Measurements from ENCODE around the gene CCDC116.
A peak's percentile ranks its signal among the peaks of the same experiment; 100 is the strongest.
"Not testable (repeated sequence)": the region's sequence is repeated elsewhere in the genome, so short reads cannot be mapped to it uniquely, and the experiment has no call there.

The CCDC116 gene, protein sequence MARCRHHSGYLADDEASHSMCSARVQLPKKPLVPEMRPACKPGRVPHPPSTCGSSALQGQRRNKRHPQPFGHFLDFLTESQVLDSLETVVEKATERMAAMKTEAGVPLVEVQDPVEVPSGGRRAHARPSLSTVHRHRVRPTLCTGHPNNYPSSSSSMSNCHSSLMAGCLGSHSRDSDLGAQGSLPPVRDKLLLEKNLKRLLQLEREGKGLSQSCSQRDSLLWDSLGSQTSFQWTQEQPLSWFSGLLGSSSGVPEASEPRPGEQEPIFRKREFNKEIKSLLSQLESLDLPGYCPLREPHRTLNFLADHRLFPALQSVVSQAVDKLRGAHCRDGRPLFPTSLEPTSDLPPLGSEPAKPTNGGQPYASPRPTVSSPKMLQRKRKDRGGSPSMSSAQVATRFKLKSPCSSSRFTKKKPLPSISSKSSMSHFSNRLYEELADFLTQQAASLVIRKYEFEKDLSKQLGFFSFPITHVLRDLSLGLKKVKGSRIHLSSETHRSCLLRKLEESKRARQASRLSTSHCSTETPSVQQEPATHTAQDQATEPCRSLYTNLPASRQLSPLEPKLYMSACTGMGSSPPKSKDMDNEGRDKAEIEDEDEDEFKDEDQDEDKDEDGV

DNA sequence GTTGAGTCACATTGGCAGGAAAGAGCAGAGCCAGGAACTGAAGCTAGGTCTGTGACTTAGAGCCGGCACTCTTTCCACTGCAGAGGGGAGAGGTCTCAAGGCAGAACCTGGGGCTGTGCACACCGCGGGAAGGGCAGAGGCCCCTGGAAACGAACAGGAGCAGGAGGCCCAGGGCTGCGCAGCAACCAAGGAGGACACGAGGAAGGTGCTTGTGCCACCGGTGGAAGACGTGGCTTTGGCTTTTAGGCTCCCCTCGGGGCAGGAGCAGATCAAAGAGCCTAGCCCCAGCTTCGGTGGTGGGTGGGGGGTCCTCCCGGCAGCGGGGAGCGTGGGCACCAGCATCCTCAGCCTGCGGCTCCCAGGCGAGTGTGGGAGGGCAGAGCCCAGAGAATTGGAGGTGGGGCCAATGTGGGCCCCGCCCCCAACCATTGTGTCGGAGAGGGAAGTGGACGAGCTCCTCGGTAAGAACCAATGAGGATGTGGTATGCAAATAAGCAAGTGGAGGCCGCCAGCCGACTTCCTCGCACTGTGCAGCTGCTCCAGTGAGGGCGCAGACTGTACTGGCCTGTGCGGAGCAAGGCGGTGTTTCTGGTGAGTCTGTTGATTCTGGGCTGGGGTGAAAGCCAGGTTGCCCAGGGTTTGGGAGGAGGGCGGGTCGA, at the start of gene CCDC116:
TSS of gene CCDC116 (plus strand) at position 524 of the 659 bp plus-strand sequence. CDS start 422 bp downstream, outside the sequence.
- DNase-seq (ENCODE audit: low spot score), result no peak

GRCh38 chr22:21582801-21583740, 49.5 kb upstream of the CCDC116 start:
- no peak for DNase-seq (ENCODE audit: low spot score)

GRCh38 chr22:21585389-21585788, 47.2 kb upstream of the CCDC116 start:
- no peak for DNase-seq (ENCODE audit: low spot score)

GRCh38 chr22:21587803-21588611, 44.6 kb upstream of the CCDC116 start:
- no peak for DNase-seq (ENCODE audit: low spot score)

DNA sequence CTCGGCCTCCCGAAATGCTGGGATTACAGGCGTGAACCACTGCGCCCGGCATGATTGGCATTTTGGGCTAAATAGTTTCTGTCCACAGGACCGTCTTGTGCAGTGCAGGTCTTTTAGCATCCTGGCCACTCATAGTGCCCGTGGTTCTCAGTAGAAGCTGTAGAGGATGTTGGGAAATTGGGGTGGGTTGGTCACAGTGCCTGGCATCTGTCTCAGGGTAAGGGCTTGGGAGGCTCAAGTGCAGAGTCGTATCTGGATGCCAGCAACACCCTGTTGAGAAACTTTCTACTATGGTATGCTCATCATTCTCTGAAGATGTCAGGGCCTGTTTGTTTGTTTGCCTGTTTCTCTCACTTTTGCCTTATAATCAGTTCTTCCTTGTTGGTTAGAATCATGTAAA, 43.2 kb upstream of the CCDC116 start:
- DNase-seq (ENCODE audit: low spot score), result no peak

DNA sequence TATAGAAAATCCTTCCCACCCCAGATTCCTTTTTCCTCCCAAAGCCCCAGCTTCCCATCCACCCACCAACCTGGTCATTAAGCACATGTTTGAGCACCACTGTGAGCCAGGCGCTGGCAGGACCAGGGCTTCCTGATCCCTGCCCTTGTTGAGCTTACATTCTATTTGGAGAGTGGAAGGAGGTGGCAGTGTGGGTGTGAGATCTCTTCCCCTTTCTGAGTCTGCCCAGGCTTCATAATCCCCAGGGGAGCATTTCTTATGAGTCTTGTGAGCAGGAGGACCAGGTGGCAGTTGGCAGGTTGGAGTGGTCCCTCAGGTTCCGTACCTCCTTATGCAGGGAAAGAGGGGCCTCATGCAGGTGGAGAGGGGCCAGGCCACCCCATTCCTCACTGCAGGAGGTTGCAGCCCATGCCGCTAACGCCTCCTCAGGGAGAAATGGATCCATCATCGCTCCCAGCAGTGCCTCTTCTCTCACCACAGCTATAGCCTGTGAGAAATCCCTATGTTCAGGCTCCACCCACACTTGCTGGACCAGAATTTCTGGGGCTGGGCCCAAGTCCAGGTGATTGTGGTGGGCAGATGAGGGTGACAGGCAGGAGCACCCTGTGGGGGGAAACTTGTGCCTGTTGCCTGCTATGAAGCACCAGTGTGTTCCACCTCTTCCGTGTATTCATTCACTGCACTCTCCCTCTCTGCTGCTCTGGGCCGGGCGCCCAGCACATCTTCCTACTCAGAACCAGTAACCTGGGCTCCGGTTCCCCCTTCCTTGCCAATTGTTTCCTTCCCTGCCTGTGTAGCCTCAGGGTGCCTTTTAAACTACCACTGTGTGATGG, 41.5 kb upstream of the CCDC116 start:
- no peak for DNase-seq (ENCODE audit: low spot score)

DNA sequence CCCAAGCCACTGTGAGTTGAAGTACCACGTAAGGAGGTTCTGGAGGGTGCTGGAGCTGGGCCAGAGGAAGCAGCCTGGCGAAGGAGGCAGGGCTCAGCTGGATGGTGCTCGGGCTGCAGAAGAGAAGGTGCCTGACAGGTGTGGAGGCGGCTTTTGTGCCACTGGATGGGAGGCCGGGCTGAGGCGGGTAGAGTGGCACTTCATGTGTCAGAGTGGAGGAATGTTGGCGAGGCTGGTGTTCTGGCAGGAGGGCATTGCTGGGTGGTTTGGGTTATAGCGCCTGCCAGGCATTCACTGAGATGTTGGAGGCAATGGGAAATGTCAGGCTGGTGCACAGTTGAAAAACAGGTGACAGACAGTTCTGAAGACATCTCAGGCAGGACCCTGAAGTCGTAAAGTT, 40.9 kb upstream of the CCDC116 start:
- DNase-seq (ENCODE audit: low spot score), result no peak

DNA sequence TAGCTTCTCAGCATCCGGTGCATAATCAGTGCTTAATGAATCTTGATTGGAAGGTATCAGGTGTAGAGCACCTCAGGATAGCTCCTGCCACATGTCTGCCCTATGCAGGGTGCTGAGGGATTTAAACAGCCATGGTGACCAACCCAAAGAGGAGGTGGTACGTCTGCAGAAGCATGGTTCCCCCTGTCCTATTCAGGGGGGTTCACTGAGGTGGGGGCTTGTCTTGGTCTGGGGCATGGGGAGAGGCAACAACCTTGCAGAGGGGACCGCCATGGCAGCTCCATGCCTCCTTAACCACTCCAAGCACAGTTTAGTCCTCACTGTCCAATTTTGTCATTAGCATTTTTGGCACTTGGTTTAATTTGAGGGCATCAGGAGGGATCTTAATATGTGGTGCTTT, 40.1 kb upstream of the CCDC116 start:
- DNase-seq (ENCODE audit: low spot score), result no peak

GRCh38 chr22:21593406-21594232, 38.9 kb upstream of the CCDC116 start:
- peak; percentile 41 for DNase-seq (ENCODE audit: low spot score)

- no peak for DNase-seq (ENCODE audit: low spot score)
These were observed 37.6 kb upstream of the CCDC116 start for GRCh38 chr22:21594865-21595452.

GRCh38 chr22:21596356-21597135, 36.0 kb upstream of the CCDC116 start:
- DNase-seq (ENCODE audit: low spot score), result not testable (repeated sequence)

DNA sequence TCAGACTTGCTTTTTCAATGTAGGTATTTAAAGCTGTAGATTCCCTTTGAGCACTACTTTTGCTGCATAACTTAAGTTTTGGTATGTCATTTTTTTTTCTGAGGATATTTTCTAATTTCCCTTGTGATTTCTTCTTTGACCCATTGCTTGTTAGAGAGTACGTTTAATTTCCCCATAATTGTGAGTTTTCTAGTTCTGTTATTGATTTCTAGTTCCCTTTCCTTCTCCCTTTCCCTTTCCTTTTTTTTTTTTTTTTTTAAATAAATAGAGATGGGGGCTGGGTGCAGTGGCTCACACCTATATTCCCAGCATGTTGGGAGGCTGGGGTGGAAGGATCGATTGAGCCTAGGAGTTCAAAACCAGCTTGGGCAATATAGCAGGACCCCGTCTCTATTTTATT, 34.3 kb upstream of the CCDC116 start:
- no peak for DNase-seq (ENCODE audit: low spot score)

DNA sequence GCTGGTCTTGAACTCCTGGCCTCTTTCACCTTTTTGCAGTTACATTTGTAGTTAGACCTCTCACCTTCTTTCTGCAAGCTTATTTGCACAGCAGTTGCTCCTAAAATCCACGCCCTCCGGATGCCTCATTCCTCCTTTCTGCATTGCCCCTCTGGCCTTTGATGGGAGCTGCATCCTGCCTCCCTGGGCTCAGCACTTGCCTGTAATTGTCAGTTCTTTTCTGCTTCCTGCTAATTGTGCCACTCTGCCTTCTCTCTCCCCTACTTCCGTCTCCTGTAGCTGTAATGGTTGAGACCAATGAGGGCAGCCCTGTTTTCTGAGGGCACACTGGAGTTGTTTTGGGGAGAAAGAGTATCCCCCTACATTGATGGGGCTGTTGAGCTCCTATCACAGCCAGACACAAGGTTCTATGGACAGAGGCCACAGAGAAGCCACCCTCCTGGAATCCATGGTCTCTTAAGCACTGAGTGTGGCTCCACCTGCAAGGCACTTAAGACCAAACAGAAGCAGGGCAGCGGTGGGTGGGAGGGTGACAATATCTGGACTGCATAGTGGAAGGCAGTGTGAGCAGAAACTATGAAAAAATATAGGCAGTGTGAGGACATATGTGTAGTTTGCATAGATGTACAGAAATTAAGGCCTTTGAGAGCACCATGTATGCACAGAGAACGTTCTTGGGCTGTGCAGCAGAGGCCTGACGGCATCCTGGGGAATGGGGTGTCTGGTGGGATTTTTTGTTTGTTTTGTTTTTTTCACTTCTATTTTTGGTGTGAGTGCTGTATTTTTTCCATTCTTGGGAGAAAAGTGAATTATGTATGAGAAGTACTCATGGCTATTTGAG, 33.3 kb upstream of the CCDC116 start:
- DNase-seq (ENCODE audit: low spot score), result no peak

DNA sequence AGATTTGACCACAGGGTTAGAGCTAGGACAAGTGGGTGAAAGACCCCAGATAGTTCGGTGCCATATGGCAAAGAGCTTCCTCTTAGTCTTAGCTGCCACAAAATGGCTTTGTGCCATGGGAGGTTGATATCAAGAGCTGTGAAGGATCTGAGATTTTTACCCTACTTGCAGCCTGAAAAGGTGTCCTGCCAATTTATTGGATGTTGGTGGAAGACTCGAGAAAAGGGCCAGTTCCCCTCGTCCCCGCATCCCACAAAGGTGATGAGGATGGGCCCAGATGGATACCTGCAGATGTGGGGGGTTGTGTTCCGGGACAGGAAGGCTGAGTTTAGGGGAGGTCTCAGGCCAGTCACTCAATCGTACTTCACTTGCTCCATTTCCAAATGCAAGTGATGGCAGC, 30.0 kb upstream of the CCDC116 start:
- DNase-seq (ENCODE audit: low spot score), result no peak

GRCh38 chr22:21603973-21604372, 28.6 kb upstream of the CCDC116 start:
- no peak for DNase-seq (ENCODE audit: low spot score)

GRCh38 chr22:21605887-21606564, 26.5 kb upstream of the CCDC116 start:
- DNase-seq (ENCODE audit: low spot score), result no peak

DNA sequence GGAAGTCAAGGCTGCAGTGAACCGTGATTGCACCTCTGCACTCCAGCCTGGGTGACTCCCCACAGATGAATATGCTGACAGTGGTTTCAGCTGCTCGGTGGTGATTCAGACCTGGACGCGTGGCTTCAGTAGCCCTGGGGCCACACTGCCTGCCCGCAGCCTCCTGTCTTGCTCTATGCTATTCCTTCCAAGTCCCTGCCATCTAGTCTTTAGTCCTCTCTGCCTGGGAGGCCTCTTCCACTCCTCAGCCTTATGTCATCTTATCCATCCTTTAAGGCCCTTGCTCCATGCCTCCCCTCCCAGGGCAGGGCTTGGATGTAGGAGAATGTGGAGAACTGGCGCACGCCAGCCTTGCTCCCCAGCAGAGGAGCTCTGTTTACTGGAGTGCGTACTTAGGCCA, 25.8 kb upstream of the CCDC116 start:
- no peak for DNase-seq (ENCODE audit: low spot score)

Measured in HuH-7.5 (cell line).